Mesendoderm (in vitro differentiated cells): ENCODE data around the gene UTP18.

Source experiments
- DNase-seq: peaks from one replicate; pipeline ENCODE4 v3.0.0; 2013
- H2AK5ac ChIP-seq: 2 replicates; pipeline ENCODE4 v1.6.1; 2013; ENCODE audit warnings: low read length, inconsistent platforms
- H2BK120ac ChIP-seq: 2 replicates; pipeline ENCODE4 v1.6.1; 2013; ENCODE audit warnings: low read depth, mild to moderate bottlenecking, low read length, moderate library complexity, mixed read lengths
- H2BK15ac ChIP-seq: replicated peaks from 2 replicates; pipeline ENCODE4 v1.6.1; 2013; ENCODE audit warnings: low read depth, mild to moderate bottlenecking, moderate library complexity
- H2BK5ac ChIP-seq: 2 replicates; pipeline ENCODE4 v1.6.1; 2013; ENCODE audit warnings: low read length, inconsistent platforms
- H3K18ac ChIP-seq: 2 replicates; pipeline ENCODE4 v1.6.1; 2013; ENCODE audit warnings: mild to moderate bottlenecking, low read length, mixed read lengths
- H3K23ac ChIP-seq: one replicate; pipeline ENCODE4 v1.6.1; 2013; ENCODE audit warnings: low read length
- H3K27ac ChIP-seq: 2 replicates; pipeline ENCODE4 v1.5.1; 2013; ENCODE audit warnings: low read depth, mild to moderate bottlenecking, inconsistent platforms, low read length, moderate library complexity
- H3K27me3 ChIP-seq: 2 replicates; pipeline ENCODE4 v1.6.1; 2013; ENCODE audit warnings: low read length, control low read depth, mild to moderate bottlenecking, inconsistent platforms; ENCODE audit not compliant: insufficient read depth, poor library complexity
- H3K36me3 ChIP-seq: 2 replicates; pipeline ENCODE4 v1.6.1; 2013; ENCODE audit warnings: low read length, inconsistent platforms; ENCODE audit not compliant: control insufficient read depth, insufficient read depth
- H3K4ac ChIP-seq: one replicate; pipeline ENCODE4 v1.6.1; 2013; ENCODE audit warnings: low read depth, mild to moderate bottlenecking, low read length, moderate library complexity
- H3K4me1 ChIP-seq: 2 replicates; pipeline ENCODE4 v1.6.1; 2013; ENCODE audit warnings: low read depth, low read length, inconsistent platforms; ENCODE audit not compliant: control insufficient read depth
- H3K4me2 ChIP-seq: 2 replicates; pipeline ENCODE4 v1.6.1; 2013; ENCODE audit warnings: low read length
- H3K4me3 ChIP-seq: 2 replicates; pipeline ENCODE4 v1.5.1; 2013; ENCODE audit warnings: mild to moderate bottlenecking, low read length
- H3K56ac ChIP-seq: one replicate; pipeline ENCODE4 v1.6.1; 2013; ENCODE audit warnings: low read length
- H3K79me1 ChIP-seq: 2 replicates; pipeline ENCODE4 v1.6.1; 2013; ENCODE audit warnings: low read length, inconsistent platforms
- H3K79me2 ChIP-seq: 2 replicates; pipeline ENCODE4 v1.6.1; 2013; ENCODE audit warnings: mild to moderate bottlenecking, low read length; ENCODE audit not compliant: control insufficient read depth, insufficient read depth
- H3K9ac ChIP-seq: 2 replicates; pipeline ENCODE4 v1.6.1; 2013; ENCODE audit warnings: low read length, inconsistent platforms
- H4K5ac ChIP-seq: one replicate; pipeline ENCODE4 v1.6.1; 2013; ENCODE audit warnings: low read length
- H4K8ac ChIP-seq: one replicate; pipeline ENCODE4 v1.6.1; 2013; ENCODE audit warnings: low read depth, mild to moderate bottlenecking, control low read depth, low read length, moderate library complexity
- WGBS: extraction: QIAGEN DNeasy Blood & Tissue Kit; methylation state at CpG from one replicate; pipeline ENCODE4 v1.1.7; 2013; ENCODE audit warnings: low lambda C conversion rate, missing lambda C conversion rate; ENCODE audit not compliant: insufficient coverage; ENCODE audit errors: extremely low coverage; 5-methylcytosine and 5-hydroxymethylcytosine counted together

Gene UTP18

GRCh38 chr17:51238255-51238887, 22.0 kb upstream of the UTP18 start:
- H2BK120ac ChIP-seq, result no peak overlapping the region
- H3K4me3 ChIP-seq, result no peak overlapping the region
- no peak overlapping the region for H2BK15ac ChIP-seq
- H3K36me3 ChIP-seq, result no peaks in the 10 kb centered on the region
- H3K79me2 ChIP-seq, result peaks cover 10% of the 10 kb centered on the region
- no peaks in the 10 kb centered on the region for H3K27me3 ChIP-seq
- H3K18ac ChIP-seq, result no peak overlapping the region
- no peak for DNase-seq
- WGBS, result no CpG with 5 or more reads among the region's 6 CpGs
- no peak overlapping the region for H3K9ac ChIP-seq
- H4K5ac ChIP-seq, result no peak overlapping the region
- H3K4me1 ChIP-seq, result no peaks in the 10 kb centered on the region
- H3K4ac ChIP-seq, result no peak overlapping the region
- no peak overlapping the region for H3K4me2 ChIP-seq
- no peak overlapping the region for H2BK5ac ChIP-seq
- H3K27ac ChIP-seq, result no peak overlapping the region
- no peak overlapping the region for H3K56ac ChIP-seq
- no peak overlapping the region for H3K23ac ChIP-seq
- H3K79me1 ChIP-seq, result peaks cover 6% of the 10 kb centered on the region
- no peak overlapping the region for H4K8ac ChIP-seq
- no peak overlapping the region for H2AK5ac ChIP-seq

GRCh38 chr17:51240275-51240674, 20.1 kb upstream of the UTP18 start:
- Histone ChIP-seq H3K23ac (no peak overlapping the region), H3K27me3 (no peaks in the 10 kb centered on the region), H3K4ac (no peak overlapping the region), H3K4me1 (no peaks in the 10 kb centered on the region), H4K5ac (no peak overlapping the region), H3K4me3 (no peak overlapping the region), H3K36me3 (no peaks in the 10 kb centered on the region), H3K18ac (no peak overlapping the region), H3K9ac (no peak overlapping the region), H3K4me2 (no peak overlapping the region), H2BK15ac (no peak overlapping the region), H3K79me2 (peaks cover 7% of the 10 kb centered on the region), H3K56ac (no peak overlapping the region), H3K27ac (no peak overlapping the region), H3K79me1 (peaks cover 6% of the 10 kb centered on the region), H2AK5ac (no peak overlapping the region), H2BK120ac (no peak overlapping the region), H4K8ac (no peak overlapping the region), H2BK5ac (no peak overlapping the region)
- DNase-seq, result no peak
- no CpG with 5 or more reads among the region's 2 CpGs for WGBS

GRCh38 chr17:51244041-51244440, 16.3 kb upstream of the UTP18 start:
- Histone ChIP-seq H3K4me2 (no peak overlapping the region), H3K18ac (no peak overlapping the region), H3K79me1 (no peaks in the 10 kb centered on the region), H3K9ac (no peak overlapping the region), H2BK5ac (no peak overlapping the region), H2BK15ac (no peak overlapping the region), H3K79me2 (no peaks in the 10 kb centered on the region), H3K27ac (no peak overlapping the region), H3K4me3 (no peak overlapping the region), H3K27me3 (no peaks in the 10 kb centered on the region), H3K36me3 (no peaks in the 10 kb centered on the region), H3K56ac (no peak overlapping the region), H2BK120ac (no peak overlapping the region), H3K4ac (no peak overlapping the region), H3K4me1 (no peaks in the 10 kb centered on the region), H4K8ac (no peak overlapping the region), H2AK5ac (no peak overlapping the region), H4K5ac (no peak overlapping the region), H3K23ac (no peak overlapping the region)
- no CpG with 5 or more reads among the region's 4 CpGs for WGBS
- DNase-seq, result no peak

GRCh38 chr17:51245535-51245934, 14.8 kb upstream of the UTP18 start:
- Histone ChIP-seq H3K23ac (no peak overlapping the region), H2AK5ac (no peak overlapping the region), H2BK5ac (no peak overlapping the region), H3K79me2 (no peaks in the 10 kb centered on the region), H3K27me3 (no peaks in the 10 kb centered on the region), H3K9ac (no peak overlapping the region), H3K4ac (no peak overlapping the region), H3K56ac (no peak overlapping the region), H3K27ac (no peak overlapping the region), H2BK15ac (no peak overlapping the region), H3K36me3 (peaks cover 2% of the 10 kb centered on the region), H3K4me3 (no peak overlapping the region), H2BK120ac (no peak overlapping the region), H3K18ac (no peak overlapping the region), H3K4me2 (no peak overlapping the region), H4K5ac (no peak overlapping the region), H3K4me1 (no peaks in the 10 kb centered on the region), H4K8ac (no peak overlapping the region), H3K79me1 (peaks cover 2% of the 10 kb centered on the region)
- DNase-seq, result no peak
- WGBS, result no CpG with 5 or more reads among the region's 1 CpG

- Histone ChIP-seq H2AK5ac (no peak overlapping the region), H4K8ac (no peak overlapping the region), H3K23ac (no peak overlapping the region), H3K79me2 (peaks cover 3% of the 10 kb centered on the region), H3K79me1 (peaks cover 4% of the 10 kb centered on the region), H2BK120ac (no peak overlapping the region), H3K27me3 (no peaks in the 10 kb centered on the region), H3K4me3 (no peak overlapping the region), H3K4me1 (no peaks in the 10 kb centered on the region), H3K18ac (no peak overlapping the region), H3K4me2 (no peak overlapping the region), H4K5ac (no peak overlapping the region), H2BK15ac (no peak overlapping the region), H3K36me3 (peaks cover 2% of the 10 kb centered on the region), H3K9ac (no peak overlapping the region), H3K27ac (no peak overlapping the region), H2BK5ac (no peak overlapping the region), H3K56ac (no peak overlapping the region), H3K4ac (no peak overlapping the region)
- WGBS, result no CpG with 5 or more reads among the region's 3 CpGs
- DNase-seq, result no peak
Measured at GRCh38 chr17:51250314-51250840, 10.0 kb upstream of the UTP18 start.

GRCh38 chr17:51251010-51251409, 9.3 kb upstream of the UTP18 start:
- no peak overlapping the region for H3K27ac ChIP-seq

More at GRCh38 chr17:51251010-51251409, 9.3 kb upstream of the UTP18 start:
- peaks cover 4% of the 10 kb centered on the region for H3K79me1 ChIP-seq
- H3K18ac ChIP-seq, result no peak overlapping the region
- no peaks in the 10 kb centered on the region for H3K4me1 ChIP-seq
- no peak overlapping the region for H2BK120ac ChIP-seq
- no peak for DNase-seq
- H2AK5ac ChIP-seq, result no peak overlapping the region
- H4K5ac ChIP-seq, result no peak overlapping the region
- H3K56ac ChIP-seq, result no peak overlapping the region
- H2BK15ac ChIP-seq, result no peak overlapping the region
- H3K4me2 ChIP-seq, result no peak overlapping the region
- H2BK5ac ChIP-seq, result no peak overlapping the region
- H4K8ac ChIP-seq, result no peak overlapping the region
- no peak overlapping the region for H3K4me3 ChIP-seq
- H3K4ac ChIP-seq, result no peak overlapping the region
- H3K36me3 ChIP-seq, result peaks cover 2% of the 10 kb centered on the region
- peaks cover 9% of the 10 kb centered on the region for H3K79me2 ChIP-seq
- H3K27me3 ChIP-seq, result no peaks in the 10 kb centered on the region
- no peak overlapping the region for H3K23ac ChIP-seq
- H3K9ac ChIP-seq, result no peak overlapping the region
